OCI-LY3 (cell line): ENCODE data around the gene CHN1.

Experiments used
- CTCF ChIP-seq: fragments of 200-600, 300-600 bp; sonication (generic); IDR thresholded peaks from 2 replicates; pipeline ENCODE4 v1.5.1; 2014; ENCODE audit warnings: antibody characterized with exemption, low read length, low read depth
- EZH2phosphoT487 ChIP-seq: fragments of 200-600 bp; shearing (Covaris generic); IDR thresholded peaks from 2 replicates; pipeline ENCODE4 v1.6.1; 2018; ENCODE audit warnings: antibody characterized with exemption, mixed run types, low read depth

GRCh38 chr2:174830561-174830960, 174.6 kb downstream of the CHN1 start:
- TF ChIP-seq CTCF (no peak), EZH2phosphoT487 (no peak)
